ENCODE results near the gene GTSE1.

DNA sequence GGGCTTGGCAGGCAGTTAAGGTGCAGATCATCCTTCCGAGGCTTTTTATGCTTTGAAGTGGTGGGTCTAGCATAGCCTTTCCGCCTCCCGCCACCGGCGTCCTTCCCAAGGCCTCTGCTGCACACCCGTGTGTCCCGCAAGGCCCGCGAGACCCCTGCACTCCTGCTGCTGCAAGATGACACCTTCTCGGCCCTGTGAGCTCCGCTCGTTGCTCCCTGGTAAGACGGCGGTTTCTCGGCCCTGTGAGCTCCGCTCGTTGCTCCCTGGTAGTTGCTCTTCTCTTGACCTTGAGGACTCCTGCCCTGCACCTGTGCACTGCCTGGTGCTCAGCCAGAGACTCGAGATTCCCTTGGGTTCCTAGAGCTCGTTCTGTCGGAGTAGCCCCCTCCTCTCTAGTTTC lies 21.0 kb downstream of the GTSE1 start:
- TF ChIP-seq POLR2A (IDR thresholded peaks at IDR 0.05) (no peak), POLR2AphosphoS5 (IDR thresholded peaks at IDR 0.05) (no peak)
- TF ChIP-seq, protein P1, sequence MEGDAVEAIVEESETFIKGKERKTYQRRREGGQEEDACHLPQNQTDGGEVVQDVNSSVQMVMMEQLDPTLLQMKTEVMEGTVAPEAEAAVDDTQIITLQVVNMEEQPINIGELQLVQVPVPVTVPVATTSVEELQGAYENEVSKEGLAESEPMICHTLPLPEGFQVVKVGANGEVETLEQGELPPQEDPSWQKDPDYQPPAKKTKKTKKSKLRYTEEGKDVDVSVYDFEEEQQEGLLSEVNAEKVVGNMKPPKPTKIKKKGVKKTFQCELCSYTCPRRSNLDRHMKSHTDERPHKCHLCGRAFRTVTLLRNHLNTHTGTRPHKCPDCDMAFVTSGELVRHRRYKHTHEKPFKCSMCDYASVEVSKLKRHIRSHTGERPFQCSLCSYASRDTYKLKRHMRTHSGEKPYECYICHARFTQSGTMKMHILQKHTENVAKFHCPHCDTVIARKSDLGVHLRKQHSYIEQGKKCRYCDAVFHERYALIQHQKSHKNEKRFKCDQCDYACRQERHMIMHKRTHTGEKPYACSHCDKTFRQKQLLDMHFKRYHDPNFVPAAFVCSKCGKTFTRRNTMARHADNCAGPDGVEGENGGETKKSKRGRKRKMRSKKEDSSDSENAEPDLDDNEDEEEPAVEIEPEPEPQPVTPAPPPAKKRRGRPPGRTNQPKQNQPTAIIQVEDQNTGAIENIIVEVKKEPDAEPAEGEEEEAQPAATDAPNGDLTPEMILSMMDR (IDR thresholded peaks at IDR 0.05), result no peak

Measured in gastroesophageal sphincter (tissue), 3 donors.